Lower lobe of right lung (tissue), 2 donors: Measurements from ENCODE around the gene EFCC1. TPM values are rescaled to one million over a fixed set of nuclear protein-coding genes. Genes with fewer than 3 reads are reported as not detected.

Experiments
- ATAC-seq, 2 donors: fragments of 200-7000 bp; cut with Tn5 transposase; one replicate each; pipeline ENCODE4 v1.9.1; 2020 to 2022; ENCODE audit warnings: mild to moderate bottlenecking in 2 of 2, moderate library complexity in 2 of 2
- DNase-seq: peaks from one replicate; pipeline ENCODE4 v3.0.0-alpha.2; 2020
- H3K27ac ChIP-seq: fragments of 200-600 bp; one replicate; pipeline ENCODE4 v1.8.0; 2022
- H3K27me3 ChIP-seq: fragments of 200-600 bp; one replicate; pipeline ENCODE4 v1.8.0; 2022; ENCODE audit warnings: low read depth
- H3K36me3 ChIP-seq: fragments of 200-600 bp; one replicate; pipeline ENCODE4 v1.8.0; 2022; ENCODE audit warnings: mild to moderate bottlenecking
- H3K4me1 ChIP-seq: fragments of 200-600 bp; one replicate; pipeline ENCODE4 v1.8.0; 2022
- H3K4me3 ChIP-seq: fragments of 200-600 bp; one replicate; pipeline ENCODE4 v1.8.0; 2022; ENCODE audit warnings: mild to moderate bottlenecking
- H3K9me3 ChIP-seq: fragments of 200-600 bp; one replicate; pipeline ENCODE4 v1.8.0; 2022
- CTCF ChIP-seq: fragments of 200-600 bp; IDR thresholded peaks from one replicate; pipeline ENCODE4 v1.8.0; 2022; ENCODE audit warnings: antibody characterized with exemption, mild to moderate bottlenecking
- intact Hi-C: fragments of 100-400 bp; cut with DNase I; formaldehyde crosslinking; loops from one replicate; pipeline ENCODE4 v1.11.0; 2022
- long read RNA-seq: library from polyadenylated mRNA; unstranded; transcript quantifications from one replicate; pipeline ENCODE4 v2.0.0, GENCODE V29; 2021
- total RNA-seq: library from RNA; stranded (reverse); fragmentation: NEBNext Ultra II Directional; extraction: Animal tissue kit (Norgen Biotek cat#: 25700); gene quantifications from one replicate; pipeline ENCODE4 v1.2.1, GENCODE V29; 2021
- donor health status: DM: no; HTN: yes; CAD: no; lungs with severe emphysema.

The EFCC1 gene
- 12.1 TPM for total RNA-seq
- long read RNA-seq, partial matches to known transcripts: 17 of 46 reads
- long read RNA-seq, other reads (novel, unspliced or antisense): 25 of 46 reads

- peaks cover 58% of the 10 kb centered on the region for H3K4me1 ChIP-seq
- ATAC-seq: peak; percentile 69 to 82
- no peak for TF ChIP-seq CTCF
Observed at GRCh38 chr3:129001101-129001805, at the start of gene EFCC1. Gene EFCC1 (plus strand): TSS chr3:129001304. CDS start chr3:129001629, 325 bp downstream.

GRCh38 chr3:128956440-128956839 lies 44.7 kb upstream of the EFCC1 start:
- DNase-seq: no peak
- H3K4me3 ChIP-seq: no peak overlapping the region
- intact Hi-C loops: no loop called here
- H3K9me3 ChIP-seq: peaks cover 5% of the 10 kb centered on the region
- no peak for ATAC-seq
- no peak for TF ChIP-seq CTCF
- no peaks in the 10 kb centered on the region for H3K4me1 ChIP-seq
- no peaks in the 10 kb centered on the region for H3K36me3 ChIP-seq
- no peak overlapping the region for H3K27ac ChIP-seq
- no peaks in the 10 kb centered on the region for H3K27me3 ChIP-seq

More at GRCh38 chr3:129001101-129001805, at the start of gene EFCC1:
- peak within 1 kb of the TSS; percentile 77 for H3K27ac ChIP-seq
- no peaks in the 10 kb centered on the region for H3K9me3 ChIP-seq
- H3K27me3 ChIP-seq: peaks cover 44% of the 10 kb centered on the region
- DNase-seq: peak; percentile 71
- H3K36me3 ChIP-seq: no peaks in the 10 kb centered on the region
- peak within 1 kb of the TSS; percentile 75 for H3K4me3 ChIP-seq
- intact Hi-C loops: no loop called here

GRCh38 chr3:128965280-128965679 lies 35.8 kb upstream of the EFCC1 start:
- DNase-seq (no peak), ATAC-seq (no peak)
- Histone ChIP-seq H3K9me3 (no peaks in the 10 kb centered on the region), H3K36me3 (no peaks in the 10 kb centered on the region), H3K27ac (no peak overlapping the region), H3K27me3 (no peaks in the 10 kb centered on the region), H3K4me1 (peaks cover 3% of the 10 kb centered on the region), H3K4me3 (no peak overlapping the region)
- intact Hi-C loops: no loop called here
- no peak for TF ChIP-seq CTCF

- no peak overlapping the region for H3K4me3 ChIP-seq
- intact Hi-C loops: no loop called here
- no peak for ATAC-seq
- no peak for TF ChIP-seq CTCF
- no peaks in the 10 kb centered on the region for H3K36me3 ChIP-seq
- DNase-seq: no peak
- no peaks in the 10 kb centered on the region for H3K27me3 ChIP-seq
- peaks cover 9% of the 10 kb centered on the region for H3K4me1 ChIP-seq
- no peaks in the 10 kb centered on the region for H3K9me3 ChIP-seq
- H3K27ac ChIP-seq: no peak overlapping the region
Observed at GRCh38 chr3:128965818-128966217, 35.3 kb upstream of the EFCC1 start.

GRCh38 chr3:128967748-128968355 lies 33.3 kb upstream of the EFCC1 start:
- intact Hi-C loops: no loop called here
- no peak for ATAC-seq
- Histone ChIP-seq H3K4me1 (peaks cover 18% of the 10 kb centered on the region), H3K27me3 (no peaks in the 10 kb centered on the region), H3K4me3 (no peak overlapping the region), H3K27ac (no peak overlapping the region), H3K36me3 (no peaks in the 10 kb centered on the region), H3K9me3 (no peaks in the 10 kb centered on the region)
- no peak for DNase-seq
- no peak for TF ChIP-seq CTCF
